ENCODE measurements around the gene CCDC142.

DNA sequence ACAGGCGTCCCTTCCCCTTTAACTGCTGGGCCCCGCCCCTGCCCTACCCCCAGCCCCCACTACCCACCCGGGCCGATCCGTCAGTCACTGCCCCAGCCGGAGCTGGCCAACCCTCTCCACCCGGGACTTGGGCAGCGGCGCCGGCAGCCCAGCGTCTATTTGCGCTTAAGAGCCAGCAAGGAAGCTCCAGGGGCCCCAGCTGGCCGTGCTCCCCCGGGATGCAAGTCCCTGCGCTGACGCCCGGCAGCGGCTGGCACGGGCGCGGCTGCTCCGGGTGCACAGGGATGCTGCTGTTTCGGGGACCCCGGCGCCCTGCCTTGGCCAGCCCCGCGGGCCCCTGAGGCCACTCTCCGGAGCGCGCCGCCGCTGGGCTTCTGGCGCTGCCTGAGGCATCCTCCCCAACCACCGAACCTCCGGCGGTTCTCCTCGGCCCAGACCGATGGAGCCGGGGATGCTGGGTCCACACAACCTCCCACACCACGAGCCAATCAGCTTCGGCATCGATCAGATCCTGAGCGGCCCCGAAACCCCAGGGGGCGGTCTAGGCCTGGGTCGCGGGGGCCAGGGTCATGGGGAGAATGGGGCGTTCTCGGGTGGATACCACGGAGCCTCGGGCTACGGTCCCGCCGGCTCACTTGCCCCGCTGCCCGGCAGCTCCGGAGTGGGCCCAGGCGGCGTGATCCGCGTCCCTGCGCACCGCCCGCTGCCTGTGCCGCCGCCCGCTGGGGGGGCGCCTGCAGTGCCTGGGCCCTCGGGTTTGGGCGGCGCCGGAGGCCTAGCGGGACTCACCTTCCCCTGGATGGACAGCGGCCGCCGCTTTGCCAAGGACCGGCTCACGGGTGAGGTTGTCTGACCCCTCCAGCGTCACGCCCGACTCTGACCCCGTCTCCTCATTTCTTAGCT lies 31.8 kb upstream of the CCDC142 start, which contains the start of gene TLX2:
- TF ChIP-seq ZC3H10 (CRISPR knock-in tag; IDR thresholded peaks at IDR 0.05) (no peak), PPARA (CRISPR knock-in tag; IDR thresholded peaks at IDR 0.05; ENCODE audit: borderline replicate concordance) (no peak), ZNF8 (CRISPR knock-in tag; IDR thresholded peaks at IDR 0.05) (no peak), ZNF70 (CRISPR knock-in tag; IDR thresholded peaks at IDR 0.05) (no peak), TOX (CRISPR knock-in tag; IDR thresholded peaks at IDR 0.05; ENCODE audit: borderline replicate concordance) (no peak), ISL1 (CRISPR knock-in tag; IDR thresholded peaks at IDR 0.05) (no peak), ZFP30 (CRISPR knock-in tag; IDR thresholded peaks at IDR 0.05) (no peak), TCF4 (CRISPR knock-in tag; IDR thresholded peaks at IDR 0.05; ENCODE audit: borderline replicate concordance) (no peak), ARNTL (CRISPR knock-in tag; IDR thresholded peaks at IDR 0.05; ENCODE audit: borderline replicate concordance, low read depth) (no peak), ZNF565 (CRISPR knock-in tag; conservative IDR thresholded peaks at IDR 0.05; ENCODE audit: low read depth) (no peak)
- TF ChIP-seq, protein P1, sequence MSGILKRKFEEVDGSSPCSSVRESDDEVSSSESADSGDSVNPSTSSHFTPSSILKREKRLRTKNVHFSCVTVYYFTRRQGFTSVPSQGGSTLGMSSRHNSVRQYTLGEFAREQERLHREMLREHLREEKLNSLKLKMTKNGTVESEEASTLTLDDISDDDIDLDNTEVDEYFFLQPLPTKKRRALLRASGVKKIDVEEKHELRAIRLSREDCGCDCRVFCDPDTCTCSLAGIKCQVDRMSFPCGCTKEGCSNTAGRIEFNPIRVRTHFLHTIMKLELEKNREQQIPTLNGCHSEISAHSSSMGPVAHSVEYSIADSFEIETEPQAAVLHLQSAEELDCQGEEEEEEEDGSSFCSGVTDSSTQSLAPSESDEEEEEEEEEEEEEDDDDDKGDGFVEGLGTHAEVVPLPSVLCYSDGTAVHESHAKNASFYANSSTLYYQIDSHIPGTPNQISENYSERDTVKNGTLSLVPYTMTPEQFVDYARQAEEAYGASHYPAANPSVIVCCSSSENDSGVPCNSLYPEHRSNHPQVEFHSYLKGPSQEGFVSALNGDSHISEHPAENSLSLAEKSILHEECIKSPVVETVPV (CRISPR knock-in tag; IDR thresholded peaks at IDR 0.05) = no peak
- TF ChIP-seq, protein P2, sequence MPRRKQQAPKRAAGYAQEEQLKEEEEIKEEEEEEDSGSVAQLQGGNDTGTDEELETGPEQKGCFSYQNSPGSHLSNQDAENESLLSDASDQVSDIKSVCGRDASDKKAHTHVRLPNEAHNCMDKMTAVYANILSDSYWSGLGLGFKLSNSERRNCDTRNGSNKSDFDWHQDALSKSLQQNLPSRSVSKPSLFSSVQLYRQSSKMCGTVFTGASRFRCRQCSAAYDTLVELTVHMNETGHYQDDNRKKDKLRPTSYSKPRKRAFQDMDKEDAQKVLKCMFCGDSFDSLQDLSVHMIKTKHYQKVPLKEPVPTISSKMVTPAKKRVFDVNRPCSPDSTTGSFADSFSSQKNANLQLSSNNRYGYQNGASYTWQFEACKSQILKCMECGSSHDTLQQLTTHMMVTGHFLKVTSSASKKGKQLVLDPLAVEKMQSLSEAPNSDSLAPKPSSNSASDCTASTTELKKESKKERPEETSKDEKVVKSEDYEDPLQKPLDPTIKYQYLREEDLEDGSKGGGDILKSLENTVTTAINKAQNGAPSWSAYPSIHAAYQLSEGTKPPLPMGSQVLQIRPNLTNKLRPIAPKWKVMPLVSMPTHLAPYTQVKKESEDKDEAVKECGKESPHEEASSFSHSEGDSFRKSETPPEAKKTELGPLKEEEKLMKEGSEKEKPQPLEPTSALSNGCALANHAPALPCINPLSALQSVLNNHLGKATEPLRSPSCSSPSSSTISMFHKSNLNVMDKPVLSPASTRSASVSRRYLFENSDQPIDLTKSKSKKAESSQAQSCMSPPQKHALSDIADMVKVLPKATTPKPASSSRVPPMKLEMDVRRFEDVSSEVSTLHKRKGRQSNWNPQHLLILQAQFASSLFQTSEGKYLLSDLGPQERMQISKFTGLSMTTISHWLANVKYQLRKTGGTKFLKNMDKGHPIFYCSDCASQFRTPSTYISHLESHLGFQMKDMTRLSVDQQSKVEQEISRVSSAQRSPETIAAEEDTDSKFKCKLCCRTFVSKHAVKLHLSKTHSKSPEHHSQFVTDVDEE (CRISPR knock-in tag; IDR thresholded peaks at IDR 0.05) = no peak
